ENCODE results near the gene PSMD14.

The PSMD14 gene

GRCh38 chr2:161418715-161419637 is 110.8 kb downstream of the PSMD14 start:
- DNase-seq: no peak

DNA sequence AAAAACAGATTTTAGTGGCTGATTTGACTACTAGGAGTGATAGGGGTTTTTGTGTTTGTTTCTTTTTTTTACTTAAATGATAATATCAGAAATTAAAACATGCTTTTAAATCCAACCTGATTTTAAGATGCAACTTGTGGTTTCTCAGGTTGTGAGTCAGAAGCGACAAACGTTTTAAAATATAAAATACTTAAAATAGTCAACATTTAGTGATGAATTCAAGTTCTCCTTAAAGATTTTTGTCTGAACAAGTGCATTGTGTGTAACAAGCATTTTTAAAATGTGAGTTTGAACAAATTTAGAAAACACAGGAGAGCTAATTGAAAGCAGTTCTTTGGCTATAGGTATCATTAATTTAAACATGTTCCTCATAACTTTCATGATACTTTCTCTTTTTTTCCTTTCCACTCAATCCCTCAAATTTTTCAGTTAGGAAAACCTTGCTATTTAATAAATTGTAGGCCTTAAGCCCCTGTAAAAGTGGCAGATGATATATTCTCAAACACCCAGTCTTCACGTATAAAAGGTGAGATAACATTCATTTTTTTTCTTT is 111.5 kb downstream of the PSMD14 start:
- no peak for DNase-seq

DNA sequence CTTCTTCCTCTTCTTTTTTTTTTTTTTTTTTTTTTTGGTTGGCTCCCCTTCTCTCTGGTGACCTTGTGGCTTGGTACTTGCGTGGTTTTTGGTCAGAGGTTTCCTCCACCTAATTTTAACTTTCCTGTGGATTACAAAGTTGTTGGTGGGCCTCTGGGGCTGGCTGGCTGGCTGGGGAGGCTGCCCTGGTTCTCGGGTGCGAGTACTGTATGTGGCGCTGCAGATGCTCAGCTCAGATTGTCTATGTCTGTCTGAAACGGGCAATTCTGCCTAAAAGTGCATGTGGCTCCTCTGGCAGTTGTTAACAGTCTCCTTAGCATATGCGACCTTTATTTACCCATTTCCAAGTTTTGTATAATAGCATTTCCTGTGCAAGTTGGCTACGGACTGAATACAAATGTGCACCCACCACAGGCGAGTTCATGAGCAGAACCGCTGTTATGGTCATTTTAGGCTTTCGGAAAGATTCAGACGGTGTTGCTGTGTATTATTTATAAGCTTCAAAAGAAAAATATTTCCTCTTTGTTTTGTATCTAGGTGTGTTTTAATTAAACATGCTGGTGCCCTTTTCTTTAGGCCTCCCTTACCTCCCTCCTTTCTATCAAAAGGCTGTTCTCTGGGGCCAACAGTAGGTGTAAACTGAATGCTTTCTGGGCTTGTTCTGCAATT is 112.3 kb downstream of the PSMD14 start:
- no peak for DNase-seq

DNA sequence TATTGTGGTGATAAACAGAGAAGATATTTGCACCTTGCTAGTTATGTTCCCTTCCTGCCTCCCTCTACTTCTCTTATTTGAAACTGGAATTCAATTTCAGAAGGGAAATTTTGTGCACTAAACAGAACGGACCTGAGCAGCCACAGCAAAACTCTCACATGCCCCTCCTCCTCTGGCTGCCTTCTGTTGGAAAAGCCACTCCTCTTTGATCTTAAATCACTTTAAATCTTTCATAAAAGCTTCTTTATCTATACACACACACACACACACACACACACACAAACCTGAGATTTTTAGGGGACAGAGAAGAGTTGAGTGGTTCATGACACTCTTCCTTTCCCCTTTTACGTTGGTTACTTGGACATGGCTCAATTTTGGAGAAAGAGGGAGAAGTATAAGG is 113.5 kb downstream of the PSMD14 start:
- no peak for DNase-seq

DNA sequence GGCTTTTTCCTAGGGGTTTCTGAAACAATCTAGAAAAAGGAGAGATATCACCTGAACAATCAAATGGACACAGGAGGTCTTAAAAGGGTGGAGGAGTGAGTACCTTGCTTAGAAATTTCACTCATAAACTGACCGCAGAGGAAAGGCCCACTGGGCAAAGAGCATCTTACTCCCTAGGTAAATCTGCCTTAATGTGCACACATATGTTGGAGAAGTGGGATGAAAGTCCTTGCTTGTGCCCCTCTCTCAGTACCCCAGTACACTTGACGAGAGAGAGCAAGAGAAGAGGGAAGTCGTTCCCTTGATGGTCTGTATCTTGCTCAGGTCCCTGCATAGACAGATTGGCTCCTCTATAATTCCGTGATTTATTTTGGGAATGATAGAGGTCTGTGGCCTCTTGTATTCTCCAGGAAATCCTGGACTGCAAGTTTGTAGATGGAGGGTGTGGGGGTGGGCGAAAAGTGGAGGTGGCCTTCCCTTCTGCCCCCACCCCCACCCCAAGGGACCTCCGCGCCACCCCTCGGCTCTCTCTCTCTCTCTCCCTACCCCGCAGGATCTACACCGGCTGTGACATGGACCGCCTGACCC is 114.7 kb downstream of the PSMD14 start:
- DNase-seq: no peak

DNA sequence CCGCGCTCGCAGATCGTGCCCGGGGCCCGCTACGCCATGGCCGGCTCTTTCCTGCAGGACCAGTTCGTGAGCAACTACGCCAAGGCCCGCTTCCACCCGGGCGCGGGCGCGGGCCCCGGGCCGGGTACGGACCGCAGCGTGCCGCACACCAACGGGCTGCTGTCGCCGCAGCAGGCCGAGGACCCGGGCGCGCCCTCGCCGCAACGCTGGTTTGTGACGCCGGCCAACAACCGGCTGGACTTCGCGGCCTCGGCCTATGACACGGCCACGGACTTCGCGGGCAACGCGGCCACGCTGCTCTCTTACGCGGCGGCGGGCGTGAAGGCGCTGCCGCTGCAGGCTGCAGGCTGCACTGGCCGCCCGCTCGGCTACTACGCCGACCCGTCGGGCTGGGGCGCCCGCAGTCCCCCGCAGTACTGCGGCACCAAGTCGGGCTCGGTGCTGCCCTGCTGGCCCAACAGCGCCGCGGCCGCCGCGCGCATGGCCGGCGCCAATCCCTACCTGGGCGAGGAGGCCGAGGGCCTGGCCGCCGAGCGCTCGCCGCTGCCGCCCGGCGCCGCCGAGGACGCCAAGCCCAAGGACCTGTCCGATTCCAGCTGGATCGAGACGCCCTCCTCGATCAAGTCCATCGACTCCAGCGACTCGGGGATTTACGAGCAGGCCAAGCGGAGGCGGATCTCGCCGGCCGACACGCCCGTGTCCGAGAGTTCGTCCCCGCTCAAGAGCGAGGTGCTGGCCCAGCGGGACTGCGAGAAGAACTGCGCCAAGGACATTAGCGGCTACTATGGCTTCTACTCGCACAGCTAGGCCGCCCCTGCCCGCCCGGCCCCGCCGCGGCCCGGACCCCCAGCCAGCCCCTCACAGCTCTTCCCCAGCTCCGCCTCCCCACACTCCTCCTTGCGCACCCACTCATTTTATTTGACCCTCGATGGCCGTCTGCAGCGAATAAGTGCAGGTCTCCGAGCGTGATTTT is 115.5 kb downstream of the PSMD14 start:
- no peak for DNase-seq

- no peak for DNase-seq
Observed at GRCh38 chr2:161424394-161424769, 116.2 kb downstream of the PSMD14 start.

DNA sequence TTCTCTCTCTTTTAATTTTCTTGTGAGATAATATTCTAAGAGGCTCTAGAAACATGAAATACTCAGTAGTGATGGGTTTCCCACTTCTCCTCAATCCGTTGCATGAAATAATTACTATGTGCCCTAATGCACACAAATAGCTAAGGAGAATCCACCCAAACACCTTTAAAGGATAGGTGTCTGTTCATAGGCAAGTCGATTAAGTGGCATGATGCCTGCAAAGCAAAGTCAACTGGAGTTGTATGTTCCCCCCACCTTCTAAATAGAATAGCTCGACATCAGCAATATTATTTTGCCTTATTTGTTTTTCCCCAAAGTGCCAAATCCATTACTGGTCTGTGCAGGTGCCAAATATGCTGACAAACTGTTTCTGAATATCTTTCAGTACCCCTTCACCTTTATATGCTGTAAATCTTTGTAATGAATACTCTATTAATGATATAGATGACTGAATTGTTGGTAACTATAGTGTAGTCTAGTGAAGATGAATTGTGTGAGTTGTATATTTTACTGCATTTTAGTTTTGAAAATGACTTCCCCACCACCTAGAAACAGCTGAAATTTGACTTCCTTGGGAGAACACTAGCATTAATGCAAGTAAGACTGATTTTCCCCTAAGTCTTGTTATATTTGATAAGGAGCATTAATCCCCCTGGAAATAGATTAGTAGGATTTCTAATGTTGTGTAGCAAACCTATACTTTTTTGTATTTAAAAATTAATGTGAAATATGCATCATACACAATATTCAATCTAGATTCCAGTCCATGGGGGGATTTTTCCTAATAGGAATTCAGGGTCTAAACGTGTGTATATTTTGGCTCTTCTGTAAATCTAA is 116.9 kb downstream of the PSMD14 start:
- DNase-seq: no peak

GRCh38 chr2:161425728-161426454 is 117.7 kb downstream of the PSMD14 start:
- no peak for DNase-seq

DNA sequence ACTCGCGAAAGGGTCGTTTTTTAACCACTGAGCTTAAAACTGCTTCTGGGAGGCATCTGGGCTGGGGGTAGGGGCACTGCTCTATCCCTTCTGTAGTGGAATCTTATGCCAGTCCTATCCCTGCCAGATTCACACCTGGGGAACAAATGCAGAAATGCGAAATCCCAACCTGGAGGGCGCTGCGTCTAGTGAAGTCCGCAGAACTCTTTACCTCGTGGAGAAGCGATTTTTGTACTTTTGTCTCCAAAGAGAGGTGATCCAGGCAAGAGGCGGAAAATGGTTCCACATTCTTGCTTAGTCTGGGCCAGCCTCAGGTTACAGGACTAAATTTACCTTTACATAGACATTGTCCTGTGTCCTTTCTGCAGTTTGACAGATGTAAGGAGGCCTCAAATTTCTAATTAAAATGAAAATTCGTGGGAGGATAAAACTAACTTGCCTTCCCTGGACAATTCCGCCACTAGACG is 118.3 kb downstream of the PSMD14 start:
- no peak for DNase-seq

- no peak for DNase-seq
Observed at GRCh38 chr2:161426922-161427663, 118.9 kb downstream of the PSMD14 start.

DNA sequence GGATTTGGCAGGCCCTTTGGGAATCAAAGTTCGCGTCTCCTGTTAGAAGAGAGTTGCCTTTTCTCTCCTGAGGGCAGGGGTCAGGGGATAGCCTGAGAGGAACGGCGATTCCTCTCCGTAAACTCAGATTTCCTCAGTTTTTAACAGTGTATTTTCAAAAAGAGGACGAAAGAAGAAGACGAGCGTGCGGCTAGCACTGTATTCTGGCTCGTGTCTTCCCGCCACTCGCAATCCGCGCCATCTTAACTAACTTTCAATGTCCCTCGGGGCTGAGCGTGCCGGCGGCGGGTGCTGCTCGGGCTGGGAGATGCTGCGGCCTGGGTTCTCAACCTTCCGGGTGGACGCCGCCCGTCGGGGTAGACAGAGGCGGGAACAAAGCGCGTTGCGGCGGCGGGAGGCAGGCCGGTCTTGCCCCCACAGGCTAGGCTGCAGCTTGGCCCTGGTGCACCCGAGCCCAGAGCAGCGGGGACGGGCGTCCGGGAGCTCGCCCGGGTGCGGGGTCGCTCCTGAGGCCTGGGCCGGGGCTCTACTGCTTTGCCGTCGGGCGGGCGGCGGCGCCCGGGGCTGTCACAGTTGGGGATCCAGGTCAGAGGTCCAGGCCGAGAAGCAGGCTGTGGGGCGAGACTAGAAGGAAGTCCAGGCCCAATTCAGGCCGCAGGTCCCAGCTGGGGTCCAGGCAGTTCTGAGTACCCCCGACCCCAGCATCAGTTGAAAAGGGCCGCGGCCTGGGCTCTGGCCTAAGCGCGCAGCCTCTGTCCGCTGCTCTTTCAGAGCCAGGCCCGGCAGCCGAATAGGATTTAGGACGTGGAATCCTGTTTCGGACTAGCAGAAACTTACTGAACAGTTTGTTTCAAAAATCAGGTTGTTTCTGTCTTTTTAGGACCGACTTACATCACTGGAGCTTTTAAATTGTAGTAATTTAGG is 119.7 kb downstream of the PSMD14 start:
- DNase-seq: no peak

DNA sequence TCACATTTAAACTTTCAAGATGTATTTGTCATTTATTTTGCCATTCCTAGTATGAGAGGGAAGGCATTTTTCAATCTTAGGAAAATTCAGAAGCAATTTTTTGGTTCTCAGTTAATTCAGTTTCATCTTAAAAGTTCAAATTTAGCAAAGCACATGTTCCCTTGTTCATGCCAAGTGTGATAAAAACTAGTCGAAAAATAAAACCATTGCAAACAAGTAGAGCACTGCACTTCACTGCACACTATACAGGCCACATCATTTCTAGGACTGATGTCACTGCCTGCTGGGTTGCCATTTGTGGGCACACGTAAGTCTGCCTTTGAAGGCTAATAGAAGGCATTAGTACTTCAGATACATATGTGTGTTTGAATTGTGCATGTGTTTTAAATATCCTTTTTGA is 122.2 kb downstream of the PSMD14 start:
- no peak for DNase-seq

DNA sequence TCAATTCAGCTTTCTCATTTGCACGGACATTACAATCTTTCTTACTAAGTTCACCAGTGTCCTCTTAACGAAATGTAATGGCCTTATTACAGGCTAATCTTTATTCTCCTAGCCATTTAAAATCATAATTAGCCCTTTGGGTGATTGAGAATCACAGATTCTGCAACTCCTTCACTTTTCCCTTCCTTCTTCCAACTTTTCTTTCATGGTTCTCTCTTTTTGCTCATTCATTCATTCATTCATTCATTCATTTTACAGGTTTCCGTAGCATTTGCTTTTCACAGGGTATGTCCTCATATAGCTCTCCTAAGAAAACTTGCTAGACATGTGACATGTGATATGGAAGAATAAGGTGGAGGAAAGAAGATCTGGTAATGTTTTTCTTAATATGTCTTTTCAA is 123.9 kb downstream of the PSMD14 start:
- no peak for DNase-seq

- no peak for DNase-seq
Observed at GRCh38 chr2:161434118-161434517, 125.9 kb downstream of the PSMD14 start.

- no peak for DNase-seq
Observed at GRCh38 chr2:161436411-161436810, 128.2 kb downstream of the PSMD14 start.

DNA sequence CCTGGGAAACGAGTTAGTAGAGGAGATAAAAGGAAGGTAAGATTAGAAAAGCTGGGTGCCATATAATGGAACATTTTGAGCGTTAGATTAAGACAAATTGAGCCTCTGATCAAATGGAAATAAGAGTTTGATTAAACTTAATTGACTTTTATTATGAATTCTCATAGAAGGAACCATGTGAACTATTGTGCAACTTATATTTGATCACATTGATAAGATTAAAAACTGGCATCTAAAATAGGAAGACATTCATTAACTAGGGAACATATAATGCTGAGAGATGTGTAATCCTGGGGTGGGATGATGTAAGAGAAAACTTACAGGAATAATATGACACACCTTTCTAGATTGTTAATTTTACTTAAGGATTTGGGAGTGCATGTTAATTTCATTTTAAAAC is 130.4 kb downstream of the PSMD14 start:
- no peak for DNase-seq

Data from hypothalamus (tissue), 51 donors.